Neural progenitor cell (in vitro differentiated cells): ENCODE results near the gene ABCA3. TPM values are rescaled to one million over a fixed set of nuclear protein-coding genes. Genes with fewer than 3 reads are reported as not detected.

Experiments used
- DNase-seq: peaks from one replicate; pipeline ENCODE4 v3.0.0-alpha.2; 2016; ENCODE audit warnings: low spot score
- H2AFZ ChIP-seq: fragments of 200-600 bp; sonication (generic); replicated peaks from 2 replicates; pipeline ENCODE4 v1.6.1; 2016; ENCODE audit warnings: antibody characterized with exemption
- H3F3A ChIP-seq: fragments of 200-600 bp; sonication (generic); 2 replicates; pipeline ENCODE4 v1.6.1; 2016; ENCODE audit warnings: antibody characterized with exemption, low read depth
- H3K27ac ChIP-seq: fragments of 200-600 bp; sonication (generic); 2 replicates; pipeline ENCODE4 v1.5.1; 2016; ENCODE audit warnings: mild to moderate bottlenecking
- H3K27me3 ChIP-seq: fragments of 200-600 bp; sonication (generic); 2 replicates; pipeline ENCODE4 v1.6.1; 2016; ENCODE audit warnings: mild to moderate bottlenecking, moderate library complexity
- H3K36me3 ChIP-seq: fragments of 200-600 bp; sonication (generic); 2 replicates; pipeline ENCODE4 v1.5.1; 2016
- H3K4me1 ChIP-seq: fragments of 200-600 bp; sonication (generic); 2 replicates; pipeline ENCODE4 v1.6.1; 2016; ENCODE audit warnings: mixed run types
- H3K4me2 ChIP-seq: fragments of 200-600 bp; sonication (generic); 2 replicates; pipeline ENCODE4 v1.6.1; 2016
- H3K4me3 ChIP-seq: fragments of 200-600 bp; sonication (generic); 2 replicates; pipeline ENCODE4 v1.5.1; 2016
- H3K79me2 ChIP-seq: fragments of 200-600 bp; sonication (generic); 2 replicates; pipeline ENCODE4 v1.6.1; 2016; ENCODE audit warnings: low read depth
- H3K9ac ChIP-seq: fragments of 200-600 bp; sonication (generic); 2 replicates; pipeline ENCODE4 v1.6.1; 2016
- H3K9me3 ChIP-seq: fragments of 200-600 bp; sonication (generic); 2 replicates; pipeline ENCODE4 v1.5.1; 2016; ENCODE audit warnings: low read depth
- H4K20me1 ChIP-seq: fragments of 200-600 bp; sonication (generic); 2 replicates; pipeline ENCODE4 v1.6.1; 2016; ENCODE audit warnings: low read depth
- H3K27ac Mint-ChIP-seq: 3 replicates; pipeline ENCODE4 v1.8.0; 2021; ENCODE audit warnings: mixed read lengths
- H3K27me3 Mint-ChIP-seq: 2 replicates; pipeline ENCODE4 v1.8.0; 2022; ENCODE audit warnings: low read depth, mild to moderate bottlenecking, inconsistent platforms, moderate library complexity, mixed read lengths; ENCODE audit not compliant: insufficient read depth
- H3K36me3 Mint-ChIP-seq: 3 replicates; pipeline ENCODE4 v1.8.0; 2021; ENCODE audit warnings: mixed read lengths
- H3K4me1 Mint-ChIP-seq: 3 replicates; pipeline ENCODE4 v1.8.0; 2021; ENCODE audit warnings: mixed read lengths
- H3K4me3 Mint-ChIP-seq: 3 replicates; pipeline ENCODE4 v1.8.0; 2021; ENCODE audit warnings: mild to moderate bottlenecking, moderate library complexity, mixed read lengths
- H3K9me3 Mint-ChIP-seq: 3 replicates; pipeline ENCODE4 v1.8.0; 2020; ENCODE audit warnings: mixed read lengths
- EZH2 ChIP-seq: fragments of 200-600 bp; sonication (generic); IDR thresholded peaks from 2 replicates; pipeline ENCODE4 v1.6.1; 2017; ENCODE audit warnings: antibody characterized with exemption, mild to moderate bottlenecking, moderate library complexity
- EZH2phosphoT487 ChIP-seq: fragments of 200-600 bp; sonication (generic); IDR thresholded peaks from 2 replicates; pipeline ENCODE4 v1.6.1; 2017; ENCODE audit warnings: antibody characterized with exemption
- total RNA-seq: library from RNA; depleted of rRNA; stranded (reverse); fragments of >200 nt; gene quantifications from 2 replicates; pipeline ENCODE4 v1.2.3, GENCODE V29; 2015; ENCODE audit warnings: low replicate concordance
- TF ChIP-seq, protein P1 (sequence below): fragments of 200-600 bp; sonication (generic); IDR thresholded peaks from 2 replicates; pipeline ENCODE4 v1.5.1; 2017; ENCODE audit warnings: antibody characterized with exemption, mild to moderate bottlenecking

Gene ABCA3
- total RNA-seq, 1 donor from 2014 or later, result 9.7 TPM

DNA sequence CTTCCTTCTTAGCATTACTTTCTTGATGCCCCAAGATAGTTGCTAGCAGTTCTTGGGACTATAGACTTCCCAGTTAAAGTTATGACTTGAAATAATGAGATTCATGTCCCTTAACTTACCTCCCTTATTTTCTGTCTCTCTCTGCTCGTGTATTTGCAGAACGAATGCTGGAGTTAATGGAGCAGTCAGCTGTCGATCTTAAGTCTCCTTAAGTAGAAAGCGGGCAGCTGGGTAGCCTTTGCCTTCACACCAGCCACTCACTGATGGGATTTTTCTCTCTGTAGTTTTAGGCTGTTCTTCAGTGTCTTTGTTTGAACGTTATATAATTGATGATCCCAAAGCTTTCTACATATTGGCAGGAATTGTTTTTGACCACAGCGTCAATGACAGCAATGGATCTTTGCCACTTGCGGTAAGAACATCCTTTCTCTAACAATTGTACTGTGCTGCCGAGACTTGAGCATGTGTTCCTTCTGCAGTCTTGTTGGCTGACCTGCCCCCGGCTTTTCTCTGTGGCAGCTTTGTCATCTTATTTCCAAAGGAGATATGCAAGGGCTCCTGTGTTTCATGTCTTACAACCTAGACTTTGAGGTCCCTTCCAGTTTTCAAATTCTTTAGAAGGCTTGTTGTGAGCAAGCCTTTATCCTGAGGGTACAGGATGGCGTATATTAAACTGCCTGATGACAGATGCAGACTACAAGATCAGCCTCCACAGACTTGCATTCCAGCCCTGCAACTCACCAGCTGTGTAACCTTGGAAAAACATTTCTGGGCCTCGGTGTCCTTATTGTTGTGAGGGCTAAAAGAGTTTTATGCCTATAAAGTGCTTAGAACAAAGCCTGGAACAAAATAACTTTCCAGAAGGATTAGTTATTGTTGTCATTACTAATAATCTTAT, 25.1 kb upstream of the ABCA3 start:
- Histone ChIP-seq H3K4me1 (no peaks in the 10 kb centered on the region), H3K4me3 (no peak overlapping the region), H3K27ac (no peak overlapping the region), H2AFZ (no peak overlapping the region), H3K9ac (no peak overlapping the region), H3F3A (no peaks in the 10 kb centered on the region), H3K79me2 (no peaks in the 10 kb centered on the region), H3K9me3 (no peaks in the 10 kb centered on the region), H4K20me1 (no peaks in the 10 kb centered on the region), H3K27me3 (peaks cover 39% of the 10 kb centered on the region), H3K4me2 (no peak overlapping the region), H3K36me3 (no peaks in the 10 kb centered on the region)
- H3K27me3 Mint-ChIP-seq, result peaks cover 8% of the 10 kb centered on the region
- no peak for DNase-seq
- no peaks in the 10 kb centered on the region for H3K9me3 Mint-ChIP-seq
- TF ChIP-seq, protein P1, sequence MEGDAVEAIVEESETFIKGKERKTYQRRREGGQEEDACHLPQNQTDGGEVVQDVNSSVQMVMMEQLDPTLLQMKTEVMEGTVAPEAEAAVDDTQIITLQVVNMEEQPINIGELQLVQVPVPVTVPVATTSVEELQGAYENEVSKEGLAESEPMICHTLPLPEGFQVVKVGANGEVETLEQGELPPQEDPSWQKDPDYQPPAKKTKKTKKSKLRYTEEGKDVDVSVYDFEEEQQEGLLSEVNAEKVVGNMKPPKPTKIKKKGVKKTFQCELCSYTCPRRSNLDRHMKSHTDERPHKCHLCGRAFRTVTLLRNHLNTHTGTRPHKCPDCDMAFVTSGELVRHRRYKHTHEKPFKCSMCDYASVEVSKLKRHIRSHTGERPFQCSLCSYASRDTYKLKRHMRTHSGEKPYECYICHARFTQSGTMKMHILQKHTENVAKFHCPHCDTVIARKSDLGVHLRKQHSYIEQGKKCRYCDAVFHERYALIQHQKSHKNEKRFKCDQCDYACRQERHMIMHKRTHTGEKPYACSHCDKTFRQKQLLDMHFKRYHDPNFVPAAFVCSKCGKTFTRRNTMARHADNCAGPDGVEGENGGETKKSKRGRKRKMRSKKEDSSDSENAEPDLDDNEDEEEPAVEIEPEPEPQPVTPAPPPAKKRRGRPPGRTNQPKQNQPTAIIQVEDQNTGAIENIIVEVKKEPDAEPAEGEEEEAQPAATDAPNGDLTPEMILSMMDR, result no peak
- TF ChIP-seq EZH2phosphoT487, result no peak
- H3K4me3 Mint-ChIP-seq, result no peak overlapping the region
- H3K36me3 Mint-ChIP-seq, result no peaks in the 10 kb centered on the region
- peaks cover 15% of the 10 kb centered on the region for H3K4me1 Mint-ChIP-seq
- no peak overlapping the region for H3K27ac Mint-ChIP-seq

DNA sequence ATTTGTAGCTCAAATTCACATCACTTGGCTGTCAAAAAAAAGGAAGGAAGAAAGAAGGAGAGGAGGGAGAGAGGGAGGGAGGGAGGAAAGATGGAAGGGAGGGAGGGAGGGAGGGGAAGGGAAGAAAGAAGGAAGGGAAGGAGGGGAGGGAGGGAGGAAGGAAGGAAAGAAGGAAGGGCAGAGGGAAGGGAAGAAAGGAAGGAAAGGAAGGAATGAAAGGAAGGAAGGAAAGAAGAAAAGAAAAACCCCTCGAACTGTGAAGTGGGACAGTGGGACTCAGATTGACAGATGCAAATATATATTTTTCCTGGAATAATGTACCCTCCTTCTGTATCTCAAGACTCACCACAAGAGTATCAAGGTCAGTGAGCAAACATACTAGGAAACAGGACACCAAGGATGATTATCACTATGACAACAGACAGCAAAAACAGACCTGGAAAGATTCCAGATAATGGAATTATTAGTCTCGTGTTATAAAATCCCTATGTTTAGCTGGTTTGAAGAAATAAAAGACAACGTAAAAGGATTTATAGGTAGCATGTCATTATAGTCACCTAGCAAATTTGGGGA, 24.2 kb upstream of the ABCA3 start:
- no peaks in the 10 kb centered on the region for H4K20me1 ChIP-seq

DNA sequence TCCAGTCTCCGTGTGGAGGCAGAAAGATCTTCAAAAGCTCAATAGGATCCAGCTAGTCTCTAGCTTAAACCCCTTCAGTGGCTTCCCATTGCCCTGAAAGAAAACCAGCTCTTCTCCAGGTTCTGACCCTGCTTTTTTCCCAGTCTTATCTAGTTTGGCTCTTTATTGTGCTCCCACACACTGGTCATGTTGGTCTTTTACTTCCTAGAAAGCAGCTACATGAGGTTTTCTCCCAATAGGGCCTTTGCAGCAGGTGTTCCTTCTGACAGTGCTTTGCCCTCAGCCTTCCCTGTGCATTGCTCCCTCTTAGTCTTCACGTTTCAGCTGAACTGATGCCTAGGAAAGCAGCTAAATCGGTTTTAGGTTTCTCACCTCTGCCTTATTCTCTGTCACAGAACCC, 21.7 kb upstream of the ABCA3 start:
- H3K4me2 ChIP-seq, result no peak overlapping the region
- H3K4me1 ChIP-seq, result no peaks in the 10 kb centered on the region
- H3K4me3 ChIP-seq, result no peak overlapping the region
- TF ChIP-seq EZH2 (no peak), EZH2phosphoT487 (no peak)
- TF ChIP-seq, protein P1, result no peak
- Mint-ChIP-seq H3K4me1 (peaks cover 15% of the 10 kb centered on the region), H3K4me3 (no peak overlapping the region), H3K27me3 (peaks cover 8% of the 10 kb centered on the region), H3K9me3 (peaks cover 8% of the 10 kb centered on the region), H3K36me3 (peaks cover 4% of the 10 kb centered on the region), H3K27ac (no peak overlapping the region)
- no peaks in the 10 kb centered on the region for H3F3A ChIP-seq
- H4K20me1 ChIP-seq, result no peaks in the 10 kb centered on the region
- no peak for DNase-seq
- H3K9ac ChIP-seq, result no peak overlapping the region
- H3K27ac ChIP-seq, result no peak overlapping the region
- H3K27me3 ChIP-seq, result peaks cover 45% of the 10 kb centered on the region
- no peak overlapping the region for H2AFZ ChIP-seq
- no peaks in the 10 kb centered on the region for H3K36me3 ChIP-seq
- H3K9me3 ChIP-seq, result peaks cover 4% of the 10 kb centered on the region
- H3K79me2 ChIP-seq, result no peaks in the 10 kb centered on the region

More for the DNA sequence above, 24.2 kb upstream of the ABCA3 start:
- no peak overlapping the region for H3K27ac ChIP-seq
- no peaks in the 10 kb centered on the region for H3K9me3 ChIP-seq
- H3K36me3 ChIP-seq, result no peaks in the 10 kb centered on the region
- Mint-ChIP-seq H3K27ac (no peak overlapping the region), H3K36me3 (no peaks in the 10 kb centered on the region), H3K4me1 (peaks cover 15% of the 10 kb centered on the region), H3K9me3 (no peaks in the 10 kb centered on the region), H3K4me3 (no peak overlapping the region), H3K27me3 (peaks cover 8% of the 10 kb centered on the region)
- H3F3A ChIP-seq, result no peaks in the 10 kb centered on the region
- no peak for DNase-seq
- H3K4me3 ChIP-seq, result no peak overlapping the region
- TF ChIP-seq EZH2phosphoT487, result no peak
- TF ChIP-seq, protein P1, result no peak
- TF ChIP-seq EZH2, result no peak
- no peak overlapping the region for H3K4me2 ChIP-seq
- no peak overlapping the region for H2AFZ ChIP-seq
- no peak overlapping the region for H3K9ac ChIP-seq
- H3K4me1 ChIP-seq, result no peaks in the 10 kb centered on the region
- H3K79me2 ChIP-seq, result no peaks in the 10 kb centered on the region
- peaks cover 48% of the 10 kb centered on the region for H3K27me3 ChIP-seq
